ENCODE measurements around the gene UBALD2.
"Not testable (repeated sequence)": the region's sequence is repeated elsewhere in the genome, so short reads cannot be mapped to it uniquely, and the experiment has no call there.

UBALD2 gene

GRCh38 chr17:76266244-76266938 lies 1.2 kb downstream of the UBALD2 start:
- DNase-seq (ENCODE audit: low read depth), result peak; percentile 58

- DNase-seq (ENCODE audit: low read depth), result no peak
Observed at GRCh38 chr17:76267051-76267576, 2.0 kb downstream of the UBALD2 start.

GRCh38 chr17:76267581-76268001 lies 2.4 kb downstream of the UBALD2 start:
- not testable (repeated sequence) for DNase-seq (ENCODE audit: low read depth)

GRCh38 chr17:76268015-76268749 lies 3.0 kb downstream of the UBALD2 start:
- peak; percentile 81 for DNase-seq (ENCODE audit: low read depth)

- no peak for DNase-seq (ENCODE audit: low read depth)
Observed at GRCh38 chr17:76268991-76269981, 4.1 kb downstream of the UBALD2 start.

- no peak for DNase-seq (ENCODE audit: low read depth)
Observed at GRCh38 chr17:76270127-76270592, 5.0 kb downstream of the UBALD2 start.

DNA sequence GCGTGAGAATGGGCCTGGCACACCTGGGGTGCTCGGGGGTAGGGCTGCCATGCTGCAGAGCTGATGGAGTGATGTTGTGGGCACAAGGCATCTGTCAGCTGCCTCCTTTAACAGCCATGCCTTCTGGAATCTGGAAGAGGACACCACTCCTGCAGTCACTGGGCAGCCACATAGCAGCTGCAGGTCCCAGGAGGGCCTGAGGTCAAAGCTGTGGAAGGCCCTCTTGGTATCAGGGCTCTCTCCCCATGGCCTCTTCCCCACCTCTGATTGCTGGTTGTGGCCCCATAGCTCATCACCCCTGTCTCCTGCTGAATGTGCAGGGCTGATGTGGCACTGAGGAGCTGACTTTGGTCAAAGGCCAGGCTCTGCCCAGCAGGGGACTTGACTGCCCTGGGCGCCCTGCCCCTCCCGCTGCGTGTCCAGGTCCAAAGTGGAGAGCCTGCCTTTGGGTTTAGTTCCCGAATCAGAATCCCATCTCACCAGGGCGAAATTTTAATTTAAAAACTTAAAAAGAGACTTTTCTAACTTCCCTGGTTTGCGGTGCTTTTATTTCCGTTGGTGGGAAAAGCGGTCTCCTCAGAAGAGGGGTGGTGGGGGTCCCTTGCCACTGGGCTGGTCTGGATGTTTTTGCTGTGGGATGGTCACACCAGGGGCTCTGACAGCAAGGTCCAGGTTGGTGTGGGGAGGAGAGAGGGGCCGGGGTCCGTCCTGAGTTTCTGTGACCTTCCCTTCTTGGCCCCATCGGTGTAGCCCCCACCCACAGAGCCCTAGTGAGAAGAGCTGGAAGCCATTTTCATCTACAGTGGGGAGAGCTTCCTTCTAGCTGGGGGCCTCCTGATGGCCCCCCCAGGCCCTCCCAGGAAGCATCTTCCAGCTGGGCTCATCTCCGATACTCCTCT lies 5.9 kb downstream of the UBALD2 start:
- no peak for DNase-seq (ENCODE audit: low read depth)

GRCh38 chr17:76271669-76272540 lies 6.8 kb downstream of the UBALD2 start:
- DNase-seq (ENCODE audit: low read depth), result no peak

DNA sequence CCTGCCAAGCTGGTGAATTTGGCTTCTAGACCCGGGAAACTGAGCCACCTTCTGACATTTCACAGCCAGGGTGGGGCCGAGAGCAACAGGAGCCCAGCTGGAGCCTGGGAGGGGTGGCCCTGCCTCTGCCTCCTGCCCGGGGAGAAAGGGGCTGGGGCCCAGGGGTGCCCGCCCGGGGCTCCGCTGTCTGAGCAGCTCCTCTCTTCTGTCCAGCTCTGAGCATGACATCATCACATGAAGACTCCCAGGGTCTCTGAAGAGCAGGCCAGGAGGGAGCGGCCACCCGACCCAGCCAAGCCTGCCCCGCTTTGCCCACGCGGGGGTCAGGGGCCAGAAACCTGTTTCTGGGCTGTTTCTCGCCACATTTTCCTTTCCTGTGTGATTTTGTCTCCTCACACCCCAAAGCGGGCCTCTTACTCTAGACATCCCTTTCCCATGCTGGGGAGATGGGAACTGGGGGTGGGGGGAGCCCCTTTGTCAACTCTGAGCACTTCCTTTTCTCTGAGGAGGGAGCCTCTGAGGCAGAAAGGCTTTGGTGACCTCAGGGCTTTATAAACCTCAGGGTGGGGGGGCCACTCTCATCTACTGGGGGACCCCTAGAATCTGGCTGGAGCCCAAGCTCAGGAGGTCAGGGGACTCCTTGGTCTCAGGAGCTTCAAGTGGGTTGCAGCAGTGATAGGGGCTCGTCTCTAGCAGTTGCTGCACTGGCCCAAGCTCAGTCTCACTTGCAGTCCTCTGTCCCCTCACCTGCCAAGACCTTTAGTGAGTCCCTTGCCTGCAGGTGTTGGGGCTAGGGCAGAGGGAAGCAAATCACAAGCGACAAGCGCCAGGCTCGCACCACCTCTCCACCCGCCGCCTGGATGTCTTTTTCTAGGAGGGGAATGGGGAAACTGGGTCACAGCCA lies 7.6 kb downstream of the UBALD2 start:
- no peak for DNase-seq (ENCODE audit: low read depth)

DNA sequence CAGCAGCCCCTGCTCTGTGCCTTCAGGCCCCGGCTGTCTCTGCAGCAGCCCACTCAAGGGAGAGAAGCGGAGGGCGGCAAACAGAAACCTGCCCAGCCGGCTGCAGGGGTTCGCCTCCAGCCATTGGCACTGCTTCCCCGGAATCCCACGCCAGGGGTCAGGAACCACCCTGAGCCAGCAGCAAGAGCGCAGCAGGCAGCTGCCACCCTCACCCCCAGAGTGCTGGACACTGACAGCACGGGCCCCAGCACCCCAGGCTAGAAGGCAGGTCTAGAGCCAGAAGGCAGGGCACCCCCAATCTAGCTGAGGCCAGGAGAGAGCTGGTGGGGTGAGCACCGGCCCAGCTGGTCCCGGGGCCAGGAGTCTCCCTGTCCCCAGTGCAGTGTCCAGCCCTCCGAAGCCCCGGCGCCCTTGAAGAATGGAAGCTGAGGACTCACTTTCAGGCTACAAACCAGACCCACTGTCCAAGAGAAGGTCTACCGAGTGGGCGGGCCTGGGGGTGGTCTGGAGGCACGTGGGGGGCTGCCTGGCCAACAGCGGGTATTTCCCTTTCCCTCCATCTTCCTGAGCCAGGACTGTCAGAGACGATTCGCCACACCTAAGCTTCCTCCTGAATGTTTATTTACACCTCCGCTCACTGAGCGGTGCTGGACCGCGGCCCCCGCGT lies 8.4 kb downstream of the UBALD2 start:
- DNase-seq (ENCODE audit: low read depth), result no peak

GRCh38 chr17:76274112-76274956 lies 9.2 kb downstream of the UBALD2 start:
- DNase-seq (ENCODE audit: low read depth), result no peak

GRCh38 chr17:76275382-76276068 lies 10.4 kb downstream of the UBALD2 start:
- no peak for DNase-seq (ENCODE audit: low read depth)

- no peak for DNase-seq (ENCODE audit: low read depth)
Observed at GRCh38 chr17:76276069-76276431, 10.9 kb downstream of the UBALD2 start.

DNA sequence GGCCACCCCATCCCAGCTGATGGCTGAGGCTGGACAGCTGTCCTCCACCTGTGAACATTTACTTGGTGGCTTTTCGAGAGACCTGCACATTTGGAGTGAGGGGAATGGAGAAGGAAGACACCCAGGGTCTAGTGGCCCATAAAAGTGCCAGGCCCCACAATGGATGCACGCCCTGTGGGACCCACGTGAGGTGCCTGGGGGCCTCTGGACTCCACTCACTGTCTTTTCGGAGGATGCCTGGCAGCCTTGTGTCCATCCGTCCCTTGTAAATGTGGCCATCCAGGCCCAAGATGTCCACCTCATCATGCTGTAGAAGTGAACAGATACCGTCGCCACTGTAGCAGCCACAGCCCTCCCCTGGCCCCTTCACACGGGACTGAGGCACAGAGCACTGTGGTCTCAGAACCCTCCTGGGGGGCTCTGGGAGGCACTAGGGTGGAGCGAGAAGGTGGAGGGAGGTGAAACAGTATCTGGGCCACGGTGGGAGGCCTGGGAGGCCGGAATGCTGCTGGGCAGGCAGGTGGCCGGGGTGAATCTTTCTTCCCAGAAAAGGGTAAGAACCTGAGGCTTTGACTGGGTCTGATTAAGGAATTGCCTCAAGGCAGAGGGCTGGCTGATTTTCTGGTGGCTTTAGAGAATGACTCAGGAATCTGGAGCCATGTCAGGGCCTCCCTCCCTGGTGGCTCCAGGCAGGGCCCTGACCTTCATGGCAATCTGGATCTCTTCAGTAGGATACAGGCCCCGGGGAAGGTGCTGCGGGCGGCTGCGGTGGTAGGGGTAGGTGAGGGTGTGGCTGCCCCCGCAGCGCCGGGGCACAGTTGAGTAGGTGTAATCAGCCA lies 11.5 kb downstream of the UBALD2 start:
- DNase-seq (ENCODE audit: low read depth), result peak; percentile 80

DNA sequence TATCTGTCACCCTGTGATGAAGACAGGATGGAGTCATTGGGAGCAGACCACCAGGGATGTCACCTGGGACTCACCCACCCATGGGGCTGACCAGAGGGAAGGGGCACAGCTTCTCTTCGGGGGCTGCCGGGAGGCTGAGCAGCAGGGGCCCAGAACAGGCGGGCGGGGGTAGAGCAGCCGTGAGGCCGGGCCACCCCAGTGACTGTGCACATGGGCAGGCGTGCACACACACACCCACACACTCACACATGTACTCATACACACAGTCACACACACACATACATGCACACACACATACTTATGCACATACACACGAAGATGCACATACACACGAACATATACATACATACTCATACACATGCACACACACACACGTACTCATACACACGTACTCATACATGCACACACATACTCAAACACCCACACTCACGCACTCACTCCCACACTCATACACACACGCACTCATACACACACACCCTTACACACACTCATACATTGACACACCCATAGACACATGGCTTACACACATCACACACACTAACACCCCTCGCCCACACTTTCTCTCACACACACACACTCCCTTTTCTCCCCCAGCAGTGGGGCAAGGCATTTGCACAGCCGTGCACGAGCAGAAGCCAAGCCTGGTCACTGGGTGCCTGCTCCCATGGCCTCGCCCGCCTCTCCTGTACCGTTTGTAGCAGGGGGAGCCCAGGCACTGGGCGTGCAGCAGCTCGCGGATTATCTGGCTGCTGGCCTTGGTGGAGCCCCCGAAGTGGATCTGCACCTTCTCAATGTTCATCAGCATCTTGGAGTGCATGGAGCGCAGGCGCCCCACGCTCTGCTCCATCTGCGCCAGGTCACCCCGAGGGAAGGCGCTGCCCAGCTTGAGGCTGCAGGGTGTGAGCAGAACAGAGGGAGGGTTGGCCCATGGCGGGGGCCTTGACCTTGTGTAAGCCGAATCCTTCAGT lies 12.4 kb downstream of the UBALD2 start:
- no peak for DNase-seq (ENCODE audit: low read depth)
